Activated T-helper 9 cell treated with anti-CD3 and anti-CD28 coated beads, Interleukin-2, amount 50 U/mL, for 16 hours (primary cell): Measurements from ENCODE around the gene UBAC1.
"Not testable (repeated sequence)": the region's sequence is repeated elsewhere in the genome, so short reads cannot be mapped to it uniquely, and the experiment has no call there.

Experiments used
- DNase-seq: peaks from one replicate; pipeline ENCODE4 v3.0.0-alpha.2; 2020; ENCODE audit warnings: low read depth

Gene UBAC1

GRCh38 chr9:135978642-135979546 lies 17.7 kb upstream of the UBAC1 start:
- DNase-seq, result no peak

GRCh38 chr9:135976944-135977343 lies 15.8 kb upstream of the UBAC1 start:
- no peak for DNase-seq

- no peak for DNase-seq
Measured at GRCh38 chr9:135976531-135976930, 15.4 kb upstream of the UBAC1 start.

GRCh38 chr9:135975834-135976233 lies 14.7 kb upstream of the UBAC1 start:
- DNase-seq, result no peak

- no peak for DNase-seq
Measured at GRCh38 chr9:135974220-135974573, 13.0 kb upstream of the UBAC1 start.

- no peak for DNase-seq
Measured at GRCh38 chr9:135973277-135974219, 12.4 kb upstream of the UBAC1 start.

- no peak for DNase-seq
Measured at GRCh38 chr9:135971892-135972291, 10.7 kb upstream of the UBAC1 start.

GRCh38 chr9:135971111-135971766 lies 10.1 kb upstream of the UBAC1 start:
- no peak for DNase-seq

GRCh38 chr9:135970128-135970815 lies 9.1 kb upstream of the UBAC1 start:
- DNase-seq, result no peak

- no peak for DNase-seq
Measured at GRCh38 chr9:135969064-135969683, 8.0 kb upstream of the UBAC1 start.

- no peak for DNase-seq
Measured at GRCh38 chr9:135968601-135969000, 7.4 kb upstream of the UBAC1 start.

- no peak for DNase-seq
Measured at GRCh38 chr9:135968083-135968476, 6.9 kb upstream of the UBAC1 start.

GRCh38 chr9:135966916-135967260 lies 5.7 kb upstream of the UBAC1 start:
- not testable (repeated sequence) for DNase-seq

- DNase-seq, result no peak
Measured at GRCh38 chr9:135965124-135965756, 4.1 kb upstream of the UBAC1 start.

GRCh38 chr9:135963938-135964337 lies 2.8 kb upstream of the UBAC1 start:
- DNase-seq, result no peak

GRCh38 chr9:135963338-135963737 lies 2.2 kb upstream of the UBAC1 start:
- DNase-seq, result no peak

GRCh38 chr9:135962696-135963307 lies 1.6 kb upstream of the UBAC1 start:
- DNase-seq, result no peak

GRCh38 chr9:135961811-135962695 lies 880 bp upstream of the UBAC1 start:
- no peak for DNase-seq
